ENCODE results near the gene PRDM5. TPM values are rescaled to one million over a fixed set of nuclear protein-coding genes. Genes with fewer than 3 reads are reported as not detected.
A peak's percentile ranks its signal among the peaks of the same experiment; 100 is the strongest.

The PRDM5 gene
- total and polyA plus RNA-seq, 7 donors: 0.56 to 3.4 (median 2.2) TPM

DNA sequence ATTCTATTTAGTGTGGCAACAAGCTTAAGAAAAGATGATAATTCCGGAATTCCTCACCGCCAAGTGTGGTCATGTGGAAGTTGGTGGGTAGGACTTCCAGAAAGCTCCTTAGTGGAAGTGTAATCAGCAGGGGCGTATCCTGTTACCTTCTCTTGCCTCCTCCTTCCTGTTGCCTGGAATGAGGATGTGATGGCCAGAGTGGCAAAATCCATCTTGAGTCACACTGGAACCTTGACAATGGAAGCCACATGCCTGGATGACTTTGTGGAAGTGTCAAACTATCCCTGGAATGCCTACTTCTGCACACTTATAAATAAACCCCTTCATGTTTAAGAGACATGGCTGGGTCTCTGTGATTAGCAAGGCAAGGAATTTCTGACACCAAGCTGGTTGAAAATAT is 191.0 kb downstream of the PRDM5 start:
- no peak overlapping the region for H3K4me3 ChIP-seq

DNA sequence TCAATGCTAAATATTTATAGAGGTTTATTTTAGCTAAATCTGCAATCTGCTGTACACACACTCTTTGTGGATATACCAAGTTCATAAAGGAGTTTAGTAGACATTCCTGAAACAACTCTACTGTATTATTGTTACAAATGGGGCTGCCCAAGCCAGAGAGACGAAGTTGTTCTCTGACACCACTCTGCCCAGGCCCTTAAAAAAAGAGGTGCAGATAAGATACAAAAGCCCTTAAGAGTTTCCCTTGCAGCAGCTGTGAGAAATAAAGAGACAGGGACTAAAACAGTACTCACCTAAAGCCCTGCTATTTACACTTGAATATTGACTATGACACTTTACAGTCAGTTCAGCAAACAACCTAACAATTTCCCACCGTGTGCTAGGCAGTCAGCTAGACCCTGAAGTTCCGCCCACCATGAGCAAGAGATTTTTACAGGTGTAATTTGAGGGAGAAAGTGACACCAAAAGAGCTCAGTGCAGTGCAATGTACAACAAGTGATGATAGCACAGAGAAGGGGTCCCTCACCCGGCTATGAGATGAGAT is 191.7 kb downstream of the PRDM5 start:
- H3K27ac ChIP-seq: no peak overlapping the region
- TF ChIP-seq, protein P1, sequence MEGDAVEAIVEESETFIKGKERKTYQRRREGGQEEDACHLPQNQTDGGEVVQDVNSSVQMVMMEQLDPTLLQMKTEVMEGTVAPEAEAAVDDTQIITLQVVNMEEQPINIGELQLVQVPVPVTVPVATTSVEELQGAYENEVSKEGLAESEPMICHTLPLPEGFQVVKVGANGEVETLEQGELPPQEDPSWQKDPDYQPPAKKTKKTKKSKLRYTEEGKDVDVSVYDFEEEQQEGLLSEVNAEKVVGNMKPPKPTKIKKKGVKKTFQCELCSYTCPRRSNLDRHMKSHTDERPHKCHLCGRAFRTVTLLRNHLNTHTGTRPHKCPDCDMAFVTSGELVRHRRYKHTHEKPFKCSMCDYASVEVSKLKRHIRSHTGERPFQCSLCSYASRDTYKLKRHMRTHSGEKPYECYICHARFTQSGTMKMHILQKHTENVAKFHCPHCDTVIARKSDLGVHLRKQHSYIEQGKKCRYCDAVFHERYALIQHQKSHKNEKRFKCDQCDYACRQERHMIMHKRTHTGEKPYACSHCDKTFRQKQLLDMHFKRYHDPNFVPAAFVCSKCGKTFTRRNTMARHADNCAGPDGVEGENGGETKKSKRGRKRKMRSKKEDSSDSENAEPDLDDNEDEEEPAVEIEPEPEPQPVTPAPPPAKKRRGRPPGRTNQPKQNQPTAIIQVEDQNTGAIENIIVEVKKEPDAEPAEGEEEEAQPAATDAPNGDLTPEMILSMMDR (IDR thresholded peaks at IDR 0.05): no peak
- ATAC-seq: no peak
- no peak overlapping the region for H3K4me3 ChIP-seq
- WGBS, 3 donors: 82 to 86% (median 83%) methylated on average over 4 of the region's 4 CpGs
- H3K9me3 ChIP-seq: no peaks in the 10 kb centered on the region
- H3K36me3 ChIP-seq (ENCODE audit: insufficient read depth in 1 of 2, low read depth in 1 of 2): no peaks in the 10 kb centered on the region
- intact Hi-C loops (cut with DNase I): loop anchor here in 1 of 2 donors (10.0 kb wide), 1 partner anchor 664 kb away; no protein-coding TSS in a partner anchor
- no peak for DNase-seq
- no peaks in the 10 kb centered on the region for H3K4me1 ChIP-seq
- H3K27me3 ChIP-seq (ENCODE audit: insufficient read depth in 3 of 3, low read length in 2 of 3): no peaks in the 10 kb centered on the region

More for the DNA sequence above, 191.0 kb downstream of the PRDM5 start:
- DNase-seq (no peak), ATAC-seq (peak in 1 of 4 donors; percentile 30)
- TF ChIP-seq, protein P1 (IDR thresholded peaks at IDR 0.05): no peak
- Histone ChIP-seq H3K27me3 (ENCODE audit: insufficient read depth in 3 of 3, low read length in 2 of 3) (no peaks in the 10 kb centered on the region), H3K4me1 (no peaks in the 10 kb centered on the region), H3K36me3 (ENCODE audit: insufficient read depth in 1 of 2, low read depth in 1 of 2) (no peaks in the 10 kb centered on the region), H3K27ac (no peak overlapping the region), H3K9me3 (no peaks in the 10 kb centered on the region)
- intact Hi-C loops (cut with DNase I): loop anchor here in 1 of 2 donors (10.0 kb wide), 1 partner anchor 663 kb away; no protein-coding TSS in a partner anchor
- 96 to 97% (median 97%) methylated on average over 3 of the region's 3 CpGs for WGBS, 3 donors

DNA sequence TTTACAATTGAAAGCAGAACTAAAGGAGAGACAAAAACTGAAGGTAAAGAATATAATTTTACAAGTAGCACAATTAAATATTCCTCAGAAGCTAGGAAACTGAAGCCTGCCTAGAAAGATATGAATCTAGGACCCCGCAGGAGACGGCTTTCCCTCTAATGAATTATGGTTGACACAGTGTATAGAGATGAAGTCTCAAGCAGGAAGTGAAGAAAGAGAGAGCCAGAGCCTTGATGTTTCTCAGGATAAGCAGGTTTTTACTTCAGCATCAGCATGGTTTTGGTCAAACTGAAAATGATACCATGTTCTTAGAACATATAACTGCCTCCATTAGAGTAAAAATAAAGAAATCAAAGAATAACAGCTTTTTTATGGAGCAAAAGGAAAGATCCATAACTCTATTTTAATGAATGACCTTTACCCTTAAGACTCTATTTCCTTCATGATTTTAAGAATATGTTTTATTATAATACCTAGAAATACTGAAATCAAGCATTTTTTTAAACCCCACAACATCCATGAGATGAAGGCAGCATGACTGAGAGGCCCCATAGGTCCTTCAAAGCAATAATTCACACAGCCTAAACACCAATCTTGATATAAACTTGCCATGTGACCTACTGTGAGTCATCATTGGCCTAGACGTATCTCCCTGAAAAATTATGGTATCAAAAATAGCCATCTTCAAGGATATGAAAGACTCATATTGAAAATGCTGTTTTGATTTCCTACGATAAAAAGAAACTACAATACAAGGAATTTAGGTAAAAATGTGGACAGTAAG is 193.4 kb downstream of the PRDM5 start:
- DNase-seq: no peak
- Histone ChIP-seq H3K27ac (no peak overlapping the region), H3K4me3 (no peak overlapping the region), H3K27me3 (ENCODE audit: insufficient read depth in 3 of 3, low read length in 2 of 3) (no peaks in the 10 kb centered on the region), H3K9me3 (no peaks in the 10 kb centered on the region), H3K4me1 (no peaks in the 10 kb centered on the region), H3K36me3 (ENCODE audit: insufficient read depth in 1 of 2, low read depth in 1 of 2) (no peaks in the 10 kb centered on the region)
- no peak for ATAC-seq
- intact Hi-C loops (cut with DNase I): no loop called here
- 83 to 88% (median 86%) methylated on average over 4 of the region's 4 CpGs for WGBS, 3 donors
- TF ChIP-seq, protein P1 (IDR thresholded peaks at IDR 0.05): no peak

DNA sequence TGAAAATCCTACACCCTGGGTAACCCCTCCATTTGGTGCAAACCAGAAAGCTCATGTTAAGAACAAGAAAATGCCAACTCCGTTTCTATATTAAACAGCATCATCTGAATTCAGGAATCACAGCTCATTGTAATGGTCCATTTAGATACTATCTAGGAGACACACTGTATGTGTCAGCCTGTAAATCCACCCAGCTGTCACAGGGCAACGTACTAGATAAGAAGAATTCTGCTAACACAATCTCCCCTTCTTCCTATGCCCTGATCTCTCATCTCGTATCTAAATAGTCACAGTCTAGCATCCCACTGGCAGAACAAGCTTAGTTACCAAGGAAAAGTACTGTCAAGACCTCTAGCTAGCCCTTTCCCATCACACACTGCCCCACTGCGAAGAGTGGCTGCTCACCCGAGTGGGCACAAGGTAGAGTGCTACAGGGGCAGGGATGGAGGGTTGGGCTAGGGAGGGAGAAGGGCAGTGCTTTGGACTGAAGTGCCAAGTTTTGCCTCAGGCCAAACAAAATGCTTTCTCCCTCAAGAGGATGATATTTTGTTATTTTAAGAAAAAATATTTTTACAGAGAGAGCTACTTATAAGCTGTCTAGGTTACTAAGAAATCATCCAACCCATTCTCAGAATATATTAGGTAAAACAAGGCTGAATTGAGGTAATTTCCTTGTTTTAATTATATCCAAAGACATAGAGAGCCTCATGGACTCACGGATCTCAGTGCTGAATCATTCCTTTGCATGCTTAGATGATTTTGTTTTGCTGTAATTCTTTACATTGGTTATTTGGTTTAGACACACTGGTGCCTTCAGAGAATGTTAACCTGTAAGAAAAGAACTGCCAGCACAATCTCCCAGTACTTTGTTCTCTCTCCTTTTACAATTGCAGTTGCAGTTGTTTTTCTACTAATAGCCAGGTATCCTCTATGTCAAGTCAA is 196.6 kb downstream of the PRDM5 start:
- Histone ChIP-seq H3K27me3 (ENCODE audit: insufficient read depth in 3 of 3, low read length in 2 of 3) (no peaks in the 10 kb centered on the region), H3K4me3 (no peak overlapping the region), H3K4me1 (no peaks in the 10 kb centered on the region), H3K36me3 (ENCODE audit: insufficient read depth in 1 of 2, low read depth in 1 of 2) (no peaks in the 10 kb centered on the region), H3K27ac (no peak overlapping the region), H3K9me3 (no peaks in the 10 kb centered on the region)
- TF ChIP-seq, protein P1 (IDR thresholded peaks at IDR 0.05): no peak
- ATAC-seq: no peak
- 85 to 88% (median 86%) methylated on average over 6 of the region's 6 CpGs for WGBS, 3 donors
- DNase-seq: no peak
- intact Hi-C loops (cut with DNase I): no loop called here
